Glutamatergic neuron (in vitro differentiated cells): ENCODE measurements around the gene PNCK. TPM values are rescaled to one million over a fixed set of nuclear protein-coding genes. Genes with fewer than 3 reads are reported as not detected.
A peak's percentile ranks its signal among the peaks of the same experiment; 100 is the strongest.

ENCODE experiments used
- DNase-seq: peaks from one replicate; pipeline ENCODE4 v3.0.0; 2022
- H3K27ac Mint-ChIP-seq: one replicate; pipeline ENCODE4 v1.8.0; 2020; ENCODE audit warnings: mild to moderate bottlenecking, mixed read lengths, inconsistent platforms; ENCODE audit not compliant: unreplicated experiment
- H3K27me3 Mint-ChIP-seq: one replicate; pipeline ENCODE4 v1.8.0; 2020; ENCODE audit warnings: mild to moderate bottlenecking, moderate library complexity, mixed read lengths, inconsistent platforms; ENCODE audit not compliant: unreplicated experiment
- H3K36me3 Mint-ChIP-seq: one replicate; pipeline ENCODE4 v1.8.0; 2020; ENCODE audit warnings: mild to moderate bottlenecking, mixed read lengths, inconsistent platforms; ENCODE audit not compliant: unreplicated experiment
- H3K4me1 Mint-ChIP-seq: one replicate; pipeline ENCODE4 v1.8.0; 2020; ENCODE audit warnings: mild to moderate bottlenecking, low read depth, mixed read lengths, inconsistent platforms; ENCODE audit not compliant: unreplicated experiment
- H3K4me3 Mint-ChIP-seq: one replicate; pipeline ENCODE4 v1.8.0; 2020; ENCODE audit warnings: mild to moderate bottlenecking, mixed read lengths, inconsistent platforms; ENCODE audit not compliant: unreplicated experiment
- H3K9me3 Mint-ChIP-seq: one replicate; pipeline ENCODE4 v1.8.0; 2020; ENCODE audit warnings: mild to moderate bottlenecking, moderate library complexity, mixed read lengths, inconsistent platforms; ENCODE audit not compliant: unreplicated experiment
- total RNA-seq: library from RNA; stranded (reverse); fragmentation: NEBNext Ultra II Directional; extraction: Animal tissue kit (Norgen Biotek cat#: 25700); gene quantifications from one replicate; pipeline ENCODE4 v1.2.1, GENCODE V29; 2021; ENCODE audit not compliant: unreplicated experiment
- TF ChIP-seq, protein P1 (sequence below): fragments of 200-600 bp; sonication (generic); IDR thresholded peaks from one replicate; pipeline ENCODE4 v1.5.0; 2021; ENCODE audit not compliant: partially characterized antibody, unreplicated experiment

Gene PNCK
- total RNA-seq, 1 donor from 2014 or later: 4.3 TPM

GRCh38 chrX:153653556-153653955 lies 20.1 kb downstream of the PNCK start:
- H3K4me3 Mint-ChIP-seq: no peak overlapping the region
- H3K27ac Mint-ChIP-seq: no peak overlapping the region
- DNase-seq: no peak
- no peaks in the 10 kb centered on the region for H3K9me3 Mint-ChIP-seq
- TF ChIP-seq, protein P1, sequence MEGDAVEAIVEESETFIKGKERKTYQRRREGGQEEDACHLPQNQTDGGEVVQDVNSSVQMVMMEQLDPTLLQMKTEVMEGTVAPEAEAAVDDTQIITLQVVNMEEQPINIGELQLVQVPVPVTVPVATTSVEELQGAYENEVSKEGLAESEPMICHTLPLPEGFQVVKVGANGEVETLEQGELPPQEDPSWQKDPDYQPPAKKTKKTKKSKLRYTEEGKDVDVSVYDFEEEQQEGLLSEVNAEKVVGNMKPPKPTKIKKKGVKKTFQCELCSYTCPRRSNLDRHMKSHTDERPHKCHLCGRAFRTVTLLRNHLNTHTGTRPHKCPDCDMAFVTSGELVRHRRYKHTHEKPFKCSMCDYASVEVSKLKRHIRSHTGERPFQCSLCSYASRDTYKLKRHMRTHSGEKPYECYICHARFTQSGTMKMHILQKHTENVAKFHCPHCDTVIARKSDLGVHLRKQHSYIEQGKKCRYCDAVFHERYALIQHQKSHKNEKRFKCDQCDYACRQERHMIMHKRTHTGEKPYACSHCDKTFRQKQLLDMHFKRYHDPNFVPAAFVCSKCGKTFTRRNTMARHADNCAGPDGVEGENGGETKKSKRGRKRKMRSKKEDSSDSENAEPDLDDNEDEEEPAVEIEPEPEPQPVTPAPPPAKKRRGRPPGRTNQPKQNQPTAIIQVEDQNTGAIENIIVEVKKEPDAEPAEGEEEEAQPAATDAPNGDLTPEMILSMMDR: no peak
- H3K27me3 Mint-ChIP-seq: peaks cover 2% of the 10 kb centered on the region
- peaks cover 5% of the 10 kb centered on the region for H3K36me3 Mint-ChIP-seq
- H3K4me1 Mint-ChIP-seq: no peaks in the 10 kb centered on the region

DNA sequence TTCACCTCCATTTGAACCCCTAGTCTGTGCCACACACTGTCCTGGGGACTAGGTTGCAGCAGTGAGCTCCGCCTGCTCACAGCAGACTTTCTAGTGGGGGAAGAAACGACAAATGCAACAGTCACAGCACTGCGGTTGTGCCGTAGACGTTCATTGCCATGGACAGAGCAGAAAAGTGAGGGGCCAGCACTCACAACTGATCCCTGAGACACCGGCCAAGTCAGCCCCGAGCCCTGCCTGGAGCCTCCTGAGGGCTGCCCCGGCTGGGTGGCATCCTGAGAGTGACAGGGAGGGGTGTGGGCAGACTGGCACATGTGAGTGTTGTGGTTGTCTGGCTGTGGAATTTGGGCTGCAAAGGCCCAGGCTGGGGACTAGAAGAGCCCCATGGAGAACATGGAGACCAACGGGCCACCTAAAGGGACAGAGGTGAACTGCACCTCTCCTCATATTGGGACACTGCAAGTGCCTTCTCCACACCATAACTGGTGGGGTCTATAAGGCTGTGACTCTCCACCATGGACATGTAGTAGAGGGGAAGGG lies 22.0 kb downstream of the PNCK start:
- no peak overlapping the region for H3K27ac Mint-ChIP-seq

DNA sequence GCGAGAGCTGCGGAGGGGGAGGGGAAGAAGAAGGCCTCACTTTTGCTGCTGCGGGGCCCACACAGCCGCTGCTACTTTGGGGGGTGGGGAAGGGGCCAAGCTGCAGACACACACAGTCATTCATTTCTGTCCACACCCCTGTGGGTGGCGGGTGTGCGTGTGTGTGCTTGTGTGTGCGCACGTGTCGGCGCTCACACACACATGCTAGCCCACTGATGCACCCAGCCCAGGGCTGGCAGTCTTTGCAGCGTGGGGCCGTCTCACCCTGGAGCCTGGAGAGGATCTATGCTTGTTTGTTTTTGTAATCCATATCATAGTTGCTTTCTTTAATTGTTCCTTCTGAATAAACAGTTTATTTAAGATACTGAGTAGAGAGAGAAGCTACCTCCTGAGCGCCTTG lies 22.7 kb downstream of the PNCK start:
- H3K4me1 Mint-ChIP-seq: no peaks in the 10 kb centered on the region
- no peak overlapping the region for H3K27ac Mint-ChIP-seq
- no peak for DNase-seq
- H3K36me3 Mint-ChIP-seq: peaks cover 5% of the 10 kb centered on the region
- no peaks in the 10 kb centered on the region for H3K27me3 Mint-ChIP-seq
- H3K4me3 Mint-ChIP-seq: no peak overlapping the region
- TF ChIP-seq, protein P1: no peak
- H3K9me3 Mint-ChIP-seq: no peaks in the 10 kb centered on the region

More for the DNA sequence above, 22.0 kb downstream of the PNCK start:
- Mint-ChIP-seq H3K27me3 (no peaks in the 10 kb centered on the region), H3K36me3 (peaks cover 5% of the 10 kb centered on the region), H3K4me3 (no peak overlapping the region), H3K9me3 (no peaks in the 10 kb centered on the region), H3K4me1 (no peaks in the 10 kb centered on the region)
- TF ChIP-seq, protein P1: peak; percentile 24
- no peak for DNase-seq

GRCh38 chrX:153649915-153650782 lies 23.5 kb downstream of the PNCK start:
- Mint-ChIP-seq H3K27me3 (no peaks in the 10 kb centered on the region), H3K9me3 (no peaks in the 10 kb centered on the region), H3K4me3 (no peak overlapping the region), H3K27ac (no peak overlapping the region), H3K4me1 (no peaks in the 10 kb centered on the region), H3K36me3 (peaks cover 5% of the 10 kb centered on the region)
- DNase-seq: no peak
- TF ChIP-seq, protein P1: no peak
